ENCODE measurements around the gene HMGA1. TPM values are rescaled to one million over a fixed set of nuclear protein-coding genes. Genes with fewer than 3 reads are reported as not detected.

Gene HMGA1
- polyA plus RNA-seq, 1 of the 3 experiments (the other 2 are of a cell fraction): 433 TPM

GRCh38 chr6:34285448-34286164 lies 48.9 kb downstream of the HMGA1 start:
- POLR2A ChIA-PET: no interaction called here
- no peak for DNase-seq
- H3K9me3 ChIP-seq: no peaks in the 10 kb centered on the region
- no peaks in the 10 kb centered on the region for H4K20me1 ChIP-seq (ENCODE audit: insufficient read depth)
- H3K27ac ChIP-seq (ENCODE audit: low read depth in 2 of 2, low read length in 1 of 2): no peak overlapping the region
- H3K9ac ChIP-seq: no peak overlapping the region
- no peaks in the 10 kb centered on the region for H3K9me2 ChIP-seq
- no peak overlapping the region for H3K4me2 ChIP-seq
- H2AFZ ChIP-seq (ENCODE audit: low read depth): no peak overlapping the region
- H3K4me3 ChIP-seq (ENCODE audit: low read depth in 2 of 2, low read length in 1 of 2): no peak overlapping the region
- CTCF ChIA-PET: no interaction called here
- no peaks in the 10 kb centered on the region; a peak in 1 of 4 replicates for H3K4me1 ChIP-seq (ENCODE audit: control insufficient read depth in 1 of 2, insufficient read depth in 2 of 2, low read depth in 1 of 2, low read length in 1 of 2)
- H3F3A ChIP-seq (replicated peaks; ENCODE audit: insufficient read depth): no peaks in the 10 kb centered on the region
- H3K36me3 ChIP-seq (replicated peaks in 1 of 2; ENCODE audit: control insufficient read depth in 1 of 2, insufficient read depth in 2 of 2, low read length in 1 of 2): peaks cover 13 to 40% of the 10 kb centered on the region in 2 experiments
- TF ChIP-seq ELF1 (IDR thresholded peaks at IDR 0.05): no peak
- no peak for TF ChIP-seq YY1 (IDR thresholded peaks at IDR 0.05; ENCODE audit: low read depth)
- no peak for TF ChIP-seq MXI1 (IDR thresholded peaks at IDR 0.05; ENCODE audit: low read depth, low read length)
- TF ChIP-seq ZBTB33 (IDR thresholded peaks at IDR 0.05; ENCODE audit: borderline replicate concordance, low read depth): no peak
- TF ChIP-seq RCOR1 (IDR thresholded peaks at IDR 0.05; ENCODE audit: low read length): no peak
- TF ChIP-seq SIN3A (IDR thresholded peaks at IDR 0.05; ENCODE audit: borderline replicate concordance, low read depth, low read length): no peak
- no peak for TF ChIP-seq GABPA (IDR thresholded peaks at IDR 0.05; ENCODE audit: low read depth)
- TF ChIP-seq CHD2 (IDR thresholded peaks at IDR 0.05; ENCODE audit: low read length, partially characterized antibody): no peak
- TF ChIP-seq RXRA (IDR thresholded peaks at IDR 0.05; ENCODE audit: borderline replicate concordance, low read depth): no peak
- no peak for TF ChIP-seq MEF2A (IDR thresholded peaks at IDR 0.05; ENCODE audit: borderline replicate concordance, low read depth)
- TF ChIP-seq, protein P1, sequence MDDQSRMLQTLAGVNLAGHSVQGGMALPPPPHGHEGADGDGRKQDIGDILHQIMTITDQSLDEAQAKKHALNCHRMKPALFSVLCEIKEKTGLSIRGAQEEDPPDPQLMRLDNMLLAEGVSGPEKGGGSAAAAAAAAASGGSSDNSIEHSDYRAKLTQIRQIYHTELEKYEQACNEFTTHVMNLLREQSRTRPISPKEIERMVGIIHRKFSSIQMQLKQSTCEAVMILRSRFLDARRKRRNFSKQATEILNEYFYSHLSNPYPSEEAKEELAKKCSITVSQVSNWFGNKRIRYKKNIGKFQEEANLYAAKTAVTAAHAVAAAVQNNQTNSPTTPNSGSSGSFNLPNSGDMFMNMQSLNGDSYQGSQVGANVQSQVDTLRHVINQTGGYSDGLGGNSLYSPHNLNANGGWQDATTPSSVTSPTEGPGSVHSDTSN (IDR thresholded peaks at IDR 0.05): no peak
- TF ChIP-seq RFX5 (IDR thresholded peaks at IDR 0.05; ENCODE audit: low read length): no peak
- no peaks in the 10 kb centered on the region for H3K79me2 ChIP-seq (ENCODE audit: insufficient read depth)
- no peaks in the 10 kb centered on the region for H3K27me3 ChIP-seq (ENCODE audit: insufficient read depth)
- 92% methylated on average over 4 of the region's 4 CpGs for WGBS (ENCODE audit: low lambda C conversion rate)

GRCh38 chr6:34288581-34288980 lies 51.9 kb downstream of the HMGA1 start:
- CTCF ChIA-PET: no interaction called here
- Histone ChIP-seq H3K27me3 (ENCODE audit: insufficient read depth) (no peaks in the 10 kb centered on the region), H2AFZ (ENCODE audit: low read depth) (no peak overlapping the region), H3K9ac (no peak overlapping the region), H3K9me3 (no peaks in the 10 kb centered on the region), H3K27ac (ENCODE audit: low read depth in 2 of 2, low read length in 1 of 2) (no peak overlapping the region), H4K20me1 (ENCODE audit: insufficient read depth) (no peaks in the 10 kb centered on the region), H3K4me2 (no peak overlapping the region), H3K4me1 (ENCODE audit: control insufficient read depth in 1 of 2, insufficient read depth in 2 of 2, low read depth in 1 of 2, low read length in 1 of 2) (no peaks in the 10 kb centered on the region), H3K36me3 (replicated peaks in 1 of 2; ENCODE audit: control insufficient read depth in 1 of 2, insufficient read depth in 2 of 2, low read length in 1 of 2) (peaks cover 23 to 43% of the 10 kb centered on the region in 2 experiments), H3K9me2 (no peaks in the 10 kb centered on the region), H3K79me2 (ENCODE audit: insufficient read depth) (no peaks in the 10 kb centered on the region), H3F3A (replicated peaks; ENCODE audit: insufficient read depth) (no peaks in the 10 kb centered on the region), H3K4me3 (ENCODE audit: low read depth in 2 of 2, low read length in 1 of 2) (no peak overlapping the region)
- POLR2A ChIA-PET: no interaction called here
- 97% methylated on average over 5 of the region's 5 CpGs for WGBS (ENCODE audit: low lambda C conversion rate)
- TF ChIP-seq FOXM1 (IDR thresholded peaks at IDR 0.05; ENCODE audit: low read depth) (no peak), RXRA (IDR thresholded peaks at IDR 0.05; ENCODE audit: borderline replicate concordance, low read depth) (no peak), EZH2phosphoT487 (IDR thresholded peaks at IDR 0.05; ENCODE audit: borderline replicate concordance, low read depth) (no peak), MAX (IDR thresholded peaks at IDR 0.05; ENCODE audit: low read depth) (no peak), MEF2A (IDR thresholded peaks at IDR 0.05; ENCODE audit: borderline replicate concordance, low read depth) (no peak), GATA2 (CRISPR knock-in tag; IDR thresholded peaks at IDR 0.05) (no peak), RCOR1 (IDR thresholded peaks at IDR 0.05; ENCODE audit: low read length) (no peak), SIN3A (IDR thresholded peaks at IDR 0.05; ENCODE audit: borderline replicate concordance, low read depth, low read length) (no peak)
- TF ChIP-seq, protein P1 (IDR thresholded peaks at IDR 0.05): no peak
- no peak for DNase-seq
